K562 (cell line): ENCODE measurements around the gene ITGA3. TPM values are rescaled to one million over a fixed set of nuclear protein-coding genes. Genes with fewer than 3 reads are reported as not detected.

Source experiments
- ATAC-seq: fragments of 200-7000 bp; cut with Tn5 transposase; 3 replicates; pipeline ENCODE4 v1.9.1; 2020; ENCODE audit warnings: moderate library complexity
- BruUV-seq: library from RNA; stranded (reverse); fragments of 400-500 nt; replicated peaks from 2 replicates; lab custom pipeline; 2021; lab: Mats Ljungman, UMichigan
- CTCF ChIA-PET: fragments of 300-600 bp; formaldehyde crosslinking; extraction: SDS; loops from one replicate; lab custom pipeline; 2021; ENCODE audit warnings: low intra/inter-chr PET ratio; lab: Yijun Ruan, JAX
- POLR2A ChIA-PET: fragments of 300-600, 350-650 bp; sonication (Branson Sonifier 250); formaldehyde crosslinking; extraction: SDS; loops from one replicate; lab custom pipeline; 2021; ENCODE audit warnings: antibody characterized with exemption, inconsistent platforms; lab: Yijun Ruan, JAX
- DNase-seq, 4 experiments: peaks; one replicate each; pipeline versions ENCODE4 v3.0.0 to v3.0.0-alpha.2; 2011 to 2018; ENCODE audit warnings: low spot score in 3 of 4, mixed read lengths in 3 of 4; ENCODE audit errors: extremely low read depth in 1 of 4
- FAIRE-seq: peaks from 2 replicates; lab custom pipeline; 2011; peaks lifted over from hg19 to GRCh38; lab: Jason Lieb, UNC
- H2AFZ ChIP-seq: 2 replicates; pipeline ENCODE4 v1.6.0; 2011; ENCODE audit warnings: low read depth, low read length, control low read depth, inconsistent platforms
- H3K27ac ChIP-seq: fragments of 200-600 bp; 3 replicates; pipeline ENCODE4 v1.8.0; 2011; ENCODE audit warnings: low read depth, mild to moderate bottlenecking, control low read depth, inconsistent platforms, low read length, moderate library complexity, mixed read lengths; ENCODE audit errors: extremely low read depth
- H3K27me3 ChIP-seq, 2 experiments: fragments of 300-600 bp in 1 of 2; 2 replicates in 1 of 2; 3 replicates in 1 of 2; pipeline versions ENCODE4 v1.6.0 to v1.8.0; 2011; ENCODE audit warnings: inconsistent platforms in 2 of 2, low read length in 2 of 2, mild to moderate bottlenecking in 1 of 2, mixed read lengths in 1 of 2, moderate library complexity in 1 of 2; ENCODE audit not compliant: control insufficient read depth in 2 of 2, insufficient read depth in 2 of 2
- H3K36me3 ChIP-seq: fragments of 300-600 bp; 3 replicates; pipeline ENCODE4 v1.8.0; 2011; ENCODE audit warnings: mild to moderate bottlenecking, low read length, inconsistent platforms; ENCODE audit not compliant: control insufficient read depth, insufficient read depth
- H3K4me1 ChIP-seq, 2 experiments: fragments of 200-600 bp in 1 of 2; replicated peaks in 1 of 2; 2 replicates in 1 of 2; 3 replicates in 1 of 2; pipeline versions ENCODE4 v1.5.1 to v1.8.0; 2011; ENCODE audit warnings: inconsistent platforms in 2 of 2, low read length in 2 of 2, mild to moderate bottlenecking in 1 of 2, mixed read lengths in 1 of 2, moderate library complexity in 1 of 2; ENCODE audit not compliant: control insufficient read depth in 2 of 2, insufficient read depth in 2 of 2
- H3K4me2 ChIP-seq: 2 replicates; pipeline ENCODE4 v1.6.1; 2011; ENCODE audit warnings: low read length, control low read depth, inconsistent platforms, mixed read lengths; ENCODE audit not compliant: insufficient read depth
- H3K4me3 ChIP-seq: fragments of 200-600 bp; sonication (generic), shearing (Covaris generic); 2 replicates; pipeline ENCODE4 v1.5.1; 2016; ENCODE audit warnings: control low read depth, inconsistent platforms
- H3K79me2 ChIP-seq: fragments of 200-600 bp; 3 replicates; pipeline ENCODE4 v1.8.0; 2011; ENCODE audit warnings: low read length, inconsistent platforms; ENCODE audit not compliant: control insufficient read depth, insufficient read depth
- H3K9ac ChIP-seq, 2 experiments: 2 replicates each; pipeline versions ENCODE4 v1.6.0 to v1.6.1; 2011; ENCODE audit warnings: low read depth in 2 of 2, low read length in 2 of 2, control low read depth in 1 of 2, inconsistent platforms in 1 of 2, mild to moderate bottlenecking in 1 of 2, mixed read lengths in 1 of 2; ENCODE audit not compliant: insufficient read depth in 1 of 2
- H3K9me1 ChIP-seq: one replicate; pipeline ENCODE4 v1.6.0; 2011; ENCODE audit warnings: inconsistent platforms, mild to moderate bottlenecking, low read length, moderate library complexity; ENCODE audit not compliant: control insufficient read depth, insufficient read depth
- H3K9me3 ChIP-seq: replicated peaks from 2 replicates; pipeline ENCODE4 v1.5.1; 2011; ENCODE audit warnings: low read depth, low read length, inconsistent platforms; ENCODE audit not compliant: control insufficient read depth, insufficient read depth
- H4K20me1 ChIP-seq: replicated peaks from 2 replicates; pipeline ENCODE4 v1.6.1; 2011; ENCODE audit warnings: low read length, inconsistent platforms, mixed read lengths; ENCODE audit not compliant: control insufficient read depth, insufficient read depth
- HNRNPLL ChIP-seq: fragments of 200-400 bp; formaldehyde crosslinking; IDR thresholded peaks from 2 replicates; pipeline ENCODE4 v1.6.1; 2017; ENCODE audit warnings: low read length, low read depth, mild to moderate bottlenecking; ENCODE audit not compliant: poor library complexity, severe bottlenecking
- NCOA1 ChIP-seq: fragments of 450-650 bp; IDR thresholded peaks from 2 replicates; pipeline ENCODE4 v1.6.1; 2016; ENCODE audit warnings: low read depth
- POLR2A ChIP-seq: fragments of 450-650 bp; conservative IDR thresholded peaks from 2 replicates; pipeline ENCODE4 v1.6.1; 2016
- RBM25 ChIP-seq: fragments of 200-400 bp; formaldehyde crosslinking; IDR thresholded peaks from 2 replicates; pipeline ENCODE4 v1.6.1; 2018; ENCODE audit warnings: low read length, low read depth, moderate library complexity; ENCODE audit not compliant: severe bottlenecking
- TAL1 ChIP-seq: fragments of 450-650 bp; IDR thresholded peaks from 2 replicates; pipeline ENCODE4 v1.6.1; 2016; ENCODE audit warnings: mild to moderate bottlenecking
- TBP ChIP-seq: optimal IDR thresholded peaks from 2 replicates; pipeline ENCODE3; 2011; ENCODE audit warnings: low read depth, low read length, improper control_type of control experiment
- USF2 ChIP-seq: sonication (generic); formaldehyde crosslinking; IDR thresholded peaks from 2 replicates; pipeline ENCODE4 v1.5.0; 2020; ENCODE audit warnings: missing genetic modification reagents
- ZNF253 ChIP-seq: fragments of 250-450 bp; sonication (Bioruptor Pico); conservative IDR thresholded peaks from 2 replicates; pipeline ENCODE4 v1.6.1; 2021; ENCODE audit warnings: mild to moderate bottlenecking
- ZNF431 ChIP-seq: sonication (generic); formaldehyde crosslinking; IDR thresholded peaks from 2 replicates; pipeline ENCODE4 v1.8.0; 2022; ENCODE audit warnings: mild to moderate bottlenecking, missing genetic modification reagents
- ZNF75A ChIP-seq: fragments of 450-650 bp; formaldehyde crosslinking; IDR thresholded peaks from 2 replicates; pipeline ENCODE4 v1.4.0; 2020; ENCODE audit warnings: mild to moderate bottlenecking
- WGBS: fragments of 100-300 bp; shearing (Covaris generic); methylation state at CpG from one replicate; pipeline ENCODE4 v1.1.6; 2016; ENCODE audit warnings: low coverage, mixed read lengths; ENCODE audit not compliant: insufficient coverage; ENCODE audit errors: missing lambda C conversion rate; 5-methylcytosine and 5-hydroxymethylcytosine counted together
- in situ Hi-C: fragments of 300-500 bp; cut with MboI; formaldehyde crosslinking; loops from 4 replicates; pipeline ENCODE4 v1.15.0; 2018; ENCODE audit warnings: inconsistent platforms, mixed read lengths
- intact Hi-C: fragments of 100-400 bp; cut with micrococcal nuclease; formaldehyde crosslinking; loops from 2 replicates; pipeline ENCODE4 v1.14.2; 2022
- polyA plus RNA-seq, 8 experiments: library from polyadenylated mRNA; depleted of rRNA in 4 of 8; stranded (reverse) in 5 of 8; unstranded in 3 of 8; fragments of >200 nt; fragmentation: Nextera tagmentation in 2 of 8; fragmentation: Illumina TruSeq in 1 of 8; extraction: Ambion mirVana in 2 of 8; extraction: Trizol in 1 of 8; gene quantifications; 2 replicates each; pipeline versions ENCODE4 v1.2.1 to v1.2.3, GENCODE V29; 2011 to 2014; ENCODE audit warnings: inconsistent platforms in 1 of 8, missing spikeins in 1 of 8
- total RNA-seq, 7 experiments: library from RNA; depleted of rRNA in 6 of 7; stranded (reverse); fragments of >200 nt in 6 of 7; fragmentation: Illumina TruSeq in 2 of 7; extraction: Trizol in 2 of 7; gene quantifications; 2 replicates each; pipeline versions ENCODE4 v1.2.1 to v1.2.3, GENCODE V29; 2011 to 2021; ENCODE audit warnings: low replicate concordance in 1 of 7

Gene ITGA3
- total and polyA plus RNA-seq, 9 of the 15 experiments (the other 6 are each of a cell fraction or from before 2014, with no cell fraction given), result 0.03 to 0.75 (median 0.14) TPM; not detected in 2

GRCh38 chr17:50090971-50091917 is 35.3 kb downstream of the ITGA3 start:
- BruUV-seq, result no TSS peak
- no peaks in the 10 kb centered on the region for H3K9me3 ChIP-seq
- H3K9me1 ChIP-seq, result peaks cover 3% of the 10 kb centered on the region
- H2AFZ ChIP-seq, result no peak overlapping the region
- in situ Hi-C loops (no loop called here), intact Hi-C loops (no loop called here)
- under 1% methylated on average over 14 of the region's 15 CpGs for whole genome bisulfite sequencing
- POLR2A ChIA-PET, result interaction anchor here (0.6 to 1.4 kb wide), 5 partner anchors 10 to 642 kb away, joined by 3 to 4 read pairs (median 3); no protein-coding TSS in a partner anchor
- CTCF ChIA-PET, result no interaction called here
- H3K9ac ChIP-seq, result no peak overlapping the region
- no peak overlapping the region for H3K4me3 ChIP-seq
- H3K4me1 ChIP-seq, result peaks cover 3 to 16% of the 10 kb centered on the region in 2 experiments; a peak in 3 of 5 replicates
- no peak for FAIRE-seq
- H3K4me2 ChIP-seq, result no peak overlapping the region
- H3K79me2 ChIP-seq, result no peaks in the 10 kb centered on the region
- H3K27ac ChIP-seq, result no peak overlapping the region
- TF ChIP-seq NCOA1, result no peak
- no peak for ATAC-seq
- H3K27me3 ChIP-seq, result peaks cover 7 to 33% of the 10 kb centered on the region in 2 experiments; a peak in 4 of 5 replicates
- peaks cover 7% of the 10 kb centered on the region; the same call in 1 of the 2 replicates for H4K20me1 ChIP-seq
- no peaks in the 10 kb centered on the region for H3K36me3 ChIP-seq
- DNase-seq, result no peak

- peaks cover 3% of the 10 kb centered on the region for H3K9me1 ChIP-seq
- H3K27ac ChIP-seq, result no peak overlapping the region
- no peak overlapping the region for H3K4me2 ChIP-seq
- no peak overlapping the region for H3K4me3 ChIP-seq
- ChIA-PET POLR2A (interaction anchor here (1.0 kb wide), 1 partner anchor 200 kb away, joined by 3 read pairs; no protein-coding TSS in a partner anchor), CTCF (no interaction called here)
- H3K9me3 ChIP-seq, result no peaks in the 10 kb centered on the region
- peaks cover 7% of the 10 kb centered on the region; the same call in 1 of the 2 replicates for H4K20me1 ChIP-seq
- in situ Hi-C loops (no loop called here), intact Hi-C loops (no loop called here)
- peaks cover 7 to 33% of the 10 kb centered on the region in 2 experiments; a peak in 4 of 5 replicates for H3K27me3 ChIP-seq
- TF ChIP-seq HNRNPLL (no peak), ZNF253 (no peak), ZNF75A (CRISPR knock-in tag) (no peak), TAL1 (no peak), USF2 (CRISPR knock-in tag) (no peak), ZNF431 (CRISPR knock-in tag) (no peak), RBM25 (no peak), TBP (no peak), POLR2A (no peak)
- no peaks in the 10 kb centered on the region for H3K79me2 ChIP-seq
- no TSS peak for BruUV-seq
- FAIRE-seq (no peak), ATAC-seq (no peak), DNase-seq (no peak)
- no peak overlapping the region for H2AFZ ChIP-seq
- H3K4me1 ChIP-seq, result peaks cover 3 to 16% of the 10 kb centered on the region in 2 experiments; a peak in 3 of 5 replicates
- no peaks in the 10 kb centered on the region for H3K36me3 ChIP-seq
- WGBS, result 0% methylated on average over 2 of the region's 2 CpGs
- no peak overlapping the region for H3K9ac ChIP-seq
Observed at GRCh38 chr17:50091918-50092285, 36.0 kb downstream of the ITGA3 start.
